Keratinocyte (primary cell): Measurements from ENCODE around the gene CD247. TPM values are rescaled to one million over a fixed set of nuclear protein-coding genes. Genes with fewer than 3 reads are reported as not detected.

Source experiments
- DNase-seq: peaks from one replicate; pipeline ENCODE4 v3.0.0-alpha.2; 2011; ENCODE audit warnings: low read depth, missing footprints, low spot score
- FAIRE-seq: peaks from 2 replicates; lab custom pipeline; 2011; peaks lifted over from hg19 to GRCh38; lab: Jason Lieb, UNC
- H2AFZ ChIP-seq: 2 replicates; pipeline ENCODE4 v1.6.0; 2012; ENCODE audit warnings: low read length, control low read depth, inconsistent platforms; ENCODE audit not compliant: control insufficient read depth
- H3K27ac ChIP-seq: 2 replicates; pipeline ENCODE4 v1.5.1; 2011; ENCODE audit warnings: low read length; ENCODE audit not compliant: control insufficient read depth, insufficient read depth
- H3K27me3 ChIP-seq: 3 replicates; pipeline ENCODE4 v1.6.0; 2011; ENCODE audit warnings: low read length; ENCODE audit not compliant: control insufficient read depth, insufficient read depth; ENCODE audit errors: extremely low read depth
- H3K36me3 ChIP-seq, 2 experiments: 2 replicates in 1 of 2; 3 replicates in 1 of 2; pipeline ENCODE4 v1.5.1; 2011; ENCODE audit warnings: low read length in 2 of 2, mild to moderate bottlenecking in 1 of 2; ENCODE audit not compliant: control insufficient read depth in 2 of 2, insufficient read depth in 2 of 2; ENCODE audit errors: extremely low read depth in 1 of 2
- H3K4me1 ChIP-seq: 3 replicates; pipeline ENCODE4 v1.5.1; 2011; ENCODE audit warnings: low read length; ENCODE audit not compliant: control insufficient read depth, insufficient read depth; ENCODE audit errors: extremely low read depth
- H3K4me2 ChIP-seq: 3 replicates; pipeline ENCODE4 v1.6.0; 2011; ENCODE audit warnings: low read depth, low read length; ENCODE audit not compliant: control insufficient read depth, insufficient read depth; ENCODE audit errors: extremely low read depth
- H3K4me3 ChIP-seq, 3 experiments: fragments of 200-600 bp in 1 of 3; sonication (generic) in 1 of 3; 2 replicates in 2 of 3; 3 replicates in 1 of 3; pipeline ENCODE4 v1.5.1; 2011 to 2016; ENCODE audit warnings: low read length in 3 of 3, mild to moderate bottlenecking in 3 of 3, control low read depth in 2 of 3, inconsistent platforms in 1 of 3, low read depth in 1 of 3, mixed read lengths in 1 of 3, mixed run types in 1 of 3, moderate library complexity in 1 of 3; ENCODE audit not compliant: control insufficient read depth in 2 of 3, insufficient read depth in 2 of 3; ENCODE audit errors: extremely low read depth in 1 of 3
- H3K79me2 ChIP-seq: 2 replicates; pipeline ENCODE4 v1.6.0; 2012; ENCODE audit warnings: low read length; ENCODE audit not compliant: control insufficient read depth, insufficient read depth
- H3K9ac ChIP-seq: 3 replicates; pipeline ENCODE4 v1.6.0; 2011; ENCODE audit warnings: low read length; ENCODE audit not compliant: control insufficient read depth, insufficient read depth; ENCODE audit errors: extremely low read depth
- H3K9me1 ChIP-seq: 3 replicates; pipeline ENCODE4 v1.6.0; 2011; ENCODE audit warnings: low read length; ENCODE audit not compliant: control insufficient read depth, insufficient read depth; ENCODE audit errors: extremely low read depth
- H3K9me3 ChIP-seq: 2 replicates; pipeline ENCODE4 v1.5.1; 2012; ENCODE audit warnings: low read depth, low read length; ENCODE audit not compliant: control insufficient read depth
- H4K20me1 ChIP-seq: 3 replicates; pipeline ENCODE4 v1.6.0; 2011; ENCODE audit warnings: low read length; ENCODE audit not compliant: control insufficient read depth, insufficient read depth; ENCODE audit errors: extremely low read depth
- EZH2 ChIP-seq: IDR thresholded peaks from one replicate; pipeline ENCODE4 v1.6.1; 2012; ENCODE audit warnings: inconsistent platforms, mild to moderate bottlenecking, low read length, moderate library complexity
- dilution Hi-C: fragments of 300-500 bp; cut with MboI; formaldehyde crosslinking; loops from one replicate; pipeline ENCODE4 v1.7.0; 2020; ENCODE audit warnings: low sequenced_read_pairs; ENCODE audit not compliant: extremely low pct_ligation_motif_present
- polyA plus RNA-seq, 5 experiments: library from polyadenylated mRNA; depleted of rRNA in 3 of 5; stranded (reverse) in 3 of 5; stranded (forward) in 1 of 5; unstranded in 1 of 5; fragments of >200 nt; gene quantifications; 1 replicate in 1 of 5; 2 replicates in 3 of 5; 3 replicates in 1 of 5; pipeline versions ENCODE4 v1.2.1 to v1.2.3, GENCODE V29; 2011 to 2012; ENCODE audit warnings: missing spikeins in 2 of 5, low read depth in 1 of 5, low replicate concordance in 1 of 5
- TF ChIP-seq, protein P1 (sequence below), 3 experiments: IDR thresholded peaks in 1 of 3; conservative IDR thresholded peaks in 1 of 3; optimal IDR thresholded peaks in 1 of 3; 2 replicates in 2 of 3; 3 replicates in 1 of 3; pipeline versions ENCODE3 to v1.5.1; 2011; ENCODE audit warnings: low read length in 3 of 3, mild to moderate bottlenecking in 3 of 3, moderate library complexity in 2 of 3, control low read depth in 1 of 3, inconsistent platforms in 1 of 3; ENCODE audit not compliant: insufficient read depth in 2 of 3; ENCODE audit errors: extremely low read depth in 1 of 3

The CD247 gene
- polyA plus RNA-seq, 1 donor (not counting 4 experiments of a cell fraction or from before 2014, with no cell fraction given): not detected

DNA sequence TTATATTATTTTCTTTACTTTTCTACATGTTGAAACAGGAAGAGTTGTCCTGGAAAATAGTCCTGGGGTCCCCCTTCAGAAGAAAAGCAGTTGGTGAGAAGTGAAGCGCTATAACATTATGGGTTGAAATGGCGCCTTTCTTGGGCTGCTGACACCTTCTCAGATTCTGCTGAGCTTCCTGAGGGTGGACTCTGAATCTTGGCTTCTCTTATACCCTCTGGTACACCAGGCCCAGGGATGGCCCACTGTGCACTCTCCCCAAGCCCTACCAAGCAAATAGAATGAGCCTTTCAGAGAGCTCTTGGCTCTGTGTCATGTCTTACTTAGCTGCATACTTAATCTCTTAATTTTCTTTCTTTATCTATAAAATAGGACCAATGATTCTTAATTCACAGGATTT, 42.3 kb downstream of the CD247 start:
- Histone ChIP-seq H3K27ac (no peak overlapping the region), H3K4me3 (no peak overlapping the region), H3K36me3 (no peaks in the 10 kb centered on the region), H4K20me1 (no peaks in the 10 kb centered on the region), H3K9me3 (no peaks in the 10 kb centered on the region), H2AFZ (no peak overlapping the region), H3K27me3 (peaks cover 11% of the 10 kb centered on the region), H3K79me2 (no peaks in the 10 kb centered on the region), H3K9me1 (no peaks in the 10 kb centered on the region), H3K9ac (no peak overlapping the region), H3K4me2 (no peak overlapping the region), H3K4me1 (no peaks in the 10 kb centered on the region)
- DNase-seq: no peak
- no peak for FAIRE-seq
- TF ChIP-seq EZH2: no peak
- TF ChIP-seq, protein P1, sequence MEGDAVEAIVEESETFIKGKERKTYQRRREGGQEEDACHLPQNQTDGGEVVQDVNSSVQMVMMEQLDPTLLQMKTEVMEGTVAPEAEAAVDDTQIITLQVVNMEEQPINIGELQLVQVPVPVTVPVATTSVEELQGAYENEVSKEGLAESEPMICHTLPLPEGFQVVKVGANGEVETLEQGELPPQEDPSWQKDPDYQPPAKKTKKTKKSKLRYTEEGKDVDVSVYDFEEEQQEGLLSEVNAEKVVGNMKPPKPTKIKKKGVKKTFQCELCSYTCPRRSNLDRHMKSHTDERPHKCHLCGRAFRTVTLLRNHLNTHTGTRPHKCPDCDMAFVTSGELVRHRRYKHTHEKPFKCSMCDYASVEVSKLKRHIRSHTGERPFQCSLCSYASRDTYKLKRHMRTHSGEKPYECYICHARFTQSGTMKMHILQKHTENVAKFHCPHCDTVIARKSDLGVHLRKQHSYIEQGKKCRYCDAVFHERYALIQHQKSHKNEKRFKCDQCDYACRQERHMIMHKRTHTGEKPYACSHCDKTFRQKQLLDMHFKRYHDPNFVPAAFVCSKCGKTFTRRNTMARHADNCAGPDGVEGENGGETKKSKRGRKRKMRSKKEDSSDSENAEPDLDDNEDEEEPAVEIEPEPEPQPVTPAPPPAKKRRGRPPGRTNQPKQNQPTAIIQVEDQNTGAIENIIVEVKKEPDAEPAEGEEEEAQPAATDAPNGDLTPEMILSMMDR (optimal IDR thresholded peaks at IDR 0.05 in 1 of 3, IDR thresholded peaks at IDR 0.05 in 1 of 3, conservative IDR thresholded peaks at IDR 0.05 in 1 of 3; ENCODE audit: extremely low read depth in 1 of 3, insufficient read depth in 2 of 3, low read length in 3 of 3): no peak
- dilution Hi-C loops: no loop called here

DNA sequence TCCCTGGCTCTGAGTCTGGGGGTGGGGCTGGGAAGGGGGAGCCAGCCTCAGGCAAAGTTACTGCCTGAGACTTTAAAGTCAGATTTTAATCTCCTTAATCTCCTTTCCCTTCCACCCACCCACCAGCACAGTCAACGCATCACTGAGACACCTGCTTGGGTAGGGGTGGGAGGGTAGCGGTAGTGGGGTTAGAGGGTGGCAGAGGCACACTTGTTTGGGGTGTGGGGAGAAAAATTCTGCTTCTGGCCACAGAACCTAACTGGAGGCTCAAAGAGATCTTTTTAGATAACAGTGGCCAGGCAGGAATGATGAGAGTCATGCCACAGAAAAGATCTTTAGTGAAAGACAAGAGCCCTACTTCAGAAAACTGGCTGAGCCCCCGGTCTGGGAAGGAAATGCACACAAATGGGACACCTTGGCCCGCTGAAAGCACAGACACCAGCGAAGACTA, 44.1 kb downstream of the CD247 start:
- peaks cover 11% of the 10 kb centered on the region for H3K27me3 ChIP-seq
- H3K27ac ChIP-seq: no peak overlapping the region
- no peaks in the 10 kb centered on the region for H4K20me1 ChIP-seq
- dilution Hi-C loops: no loop called here
- H3K4me3 ChIP-seq: no peak overlapping the region
- no peaks in the 10 kb centered on the region for H3K36me3 ChIP-seq
- FAIRE-seq (no peak), DNase-seq (no peak)
- H3K9me1 ChIP-seq: no peaks in the 10 kb centered on the region
- H3K9me3 ChIP-seq: no peaks in the 10 kb centered on the region
- no peak overlapping the region for H3K9ac ChIP-seq
- TF ChIP-seq EZH2: no peak
- TF ChIP-seq, protein P1 (optimal IDR thresholded peaks at IDR 0.05 in 1 of 3, IDR thresholded peaks at IDR 0.05 in 1 of 3, conservative IDR thresholded peaks at IDR 0.05 in 1 of 3; ENCODE audit: extremely low read depth in 1 of 3, insufficient read depth in 2 of 3, low read length in 3 of 3): no peak
- no peaks in the 10 kb centered on the region for H3K79me2 ChIP-seq
- H3K4me2 ChIP-seq: no peak overlapping the region
- H3K4me1 ChIP-seq: no peaks in the 10 kb centered on the region
- no peak overlapping the region for H2AFZ ChIP-seq
